ENCODE results near the gene GLG1.
"Not testable (repeated sequence)": the region's sequence is repeated elsewhere in the genome, so short reads cannot be mapped to it uniquely, and the experiment has no call there.

The GLG1 gene

DNA sequence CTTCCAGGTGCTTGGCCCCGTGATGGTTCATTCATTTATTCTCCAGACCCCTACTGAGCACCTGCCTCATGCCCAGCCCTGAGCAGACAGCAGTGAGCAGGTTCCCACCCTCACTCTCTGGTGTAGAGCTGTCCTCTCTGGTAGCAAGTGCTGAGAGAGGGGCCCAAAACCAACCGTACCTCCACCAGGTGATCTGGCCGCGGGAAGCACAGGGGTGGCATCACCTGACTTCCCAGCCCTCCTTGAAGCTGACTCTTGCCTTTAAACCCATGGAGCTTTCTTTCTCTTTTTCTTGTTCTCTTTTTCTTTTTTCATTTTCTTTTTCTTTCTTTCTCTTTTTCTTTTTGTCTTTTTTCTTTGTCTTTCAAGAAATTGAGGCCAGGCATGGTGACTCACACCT, 206.7 kb downstream of the GLG1 start:
- FAIRE-seq: not testable (repeated sequence)

DNA sequence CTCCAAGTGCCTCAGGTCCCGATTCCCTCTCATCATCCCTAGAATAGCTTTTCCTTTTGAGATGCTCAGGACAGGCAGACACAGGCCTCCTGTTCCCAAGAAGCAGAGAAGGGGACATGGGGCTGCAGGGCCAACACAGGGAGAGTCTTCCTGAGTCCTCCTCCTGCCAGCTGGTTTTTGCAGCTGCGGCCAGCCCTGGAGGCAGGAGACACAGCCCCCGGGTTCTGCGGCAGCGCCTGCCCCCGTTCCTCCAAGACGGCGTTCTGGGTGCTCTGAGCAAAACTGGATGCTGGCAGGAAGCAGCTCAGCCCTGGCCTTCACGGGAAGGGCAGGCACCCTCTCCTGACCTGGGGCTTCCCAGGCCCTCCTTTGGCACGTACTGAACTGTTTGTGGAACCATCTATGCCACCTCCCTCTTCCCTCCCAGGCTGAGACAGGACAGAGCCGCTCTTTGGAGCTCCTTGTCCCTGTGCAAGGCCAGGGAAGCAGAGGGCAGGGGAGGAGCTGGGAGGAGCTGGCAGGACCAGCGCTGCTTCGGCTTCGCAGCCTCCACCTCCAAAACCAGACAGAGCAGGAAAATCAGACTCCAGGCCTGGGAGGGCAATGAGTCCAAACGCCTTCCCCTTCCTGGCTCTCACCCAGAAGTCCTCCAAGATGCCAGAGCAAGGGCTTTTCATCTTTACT, 208.6 kb downstream of the GLG1 start:
- not testable (repeated sequence) for FAIRE-seq
